ENCODE results near the gene ATRIP.

GRCh38 chr3:48436477-48436787 is 10.1 kb upstream of the ATRIP start:
- TF ChIP-seq POLR2AphosphoS5 (IDR thresholded peaks at IDR 0.05; ENCODE audit: low read length), result no peak
- TF ChIP-seq CBX5 (IDR thresholded peaks at IDR 0.05; ENCODE audit: low read depth), result no peak

Data from GM12878 (cell line).